Measurements from ENCODE around the gene ANKS1A.

GRCh38 chr6:35099116-35099515 lies 210.1 kb downstream of the ANKS1A start:
- TF ChIP-seq CTCF (conservative IDR thresholded peaks at IDR 0.05; ENCODE audit: low read depth, low read length) (no peak), POLR2A (IDR thresholded peaks at IDR 0.05; ENCODE audit: low read depth, low read length) (no peak), NFE2L2 (IDR thresholded peaks at IDR 0.05; ENCODE audit: low read depth, low read length) (no peak), SMC3 (IDR thresholded peaks at IDR 0.05; ENCODE audit: low read depth, low read length) (no peak), RFX5 (IDR thresholded peaks at IDR 0.05; ENCODE audit: low read depth, low read length) (no peak), CEBPB (IDR thresholded peaks at IDR 0.05; ENCODE audit: low read depth, low read length) (no peak), USF2 (IDR thresholded peaks at IDR 0.05; ENCODE audit: low read depth, low read length) (no peak), RAD21 (IDR thresholded peaks at IDR 0.05; ENCODE audit: low read length) (no peak), BHLHE40 (IDR thresholded peaks at IDR 0.05; ENCODE audit: low read depth, low read length) (no peak), CHD1 (IDR thresholded peaks at IDR 0.05; ENCODE audit: low read depth, low read length) (no peak), MAZ (IDR thresholded peaks at IDR 0.05; ENCODE audit: borderline replicate concordance, low read depth, low read length) (no peak), RCOR1 (IDR thresholded peaks at IDR 0.05; ENCODE audit: insufficient replicate concordance, low read length) (no peak), MAFK (IDR thresholded peaks at IDR 0.05; ENCODE audit: low read depth, low read length) (no peak)

Data from IMR-90 (cell line).